Measurements from ENCODE around the gene PDE7B.

- TF ChIP-seq, protein P1, sequence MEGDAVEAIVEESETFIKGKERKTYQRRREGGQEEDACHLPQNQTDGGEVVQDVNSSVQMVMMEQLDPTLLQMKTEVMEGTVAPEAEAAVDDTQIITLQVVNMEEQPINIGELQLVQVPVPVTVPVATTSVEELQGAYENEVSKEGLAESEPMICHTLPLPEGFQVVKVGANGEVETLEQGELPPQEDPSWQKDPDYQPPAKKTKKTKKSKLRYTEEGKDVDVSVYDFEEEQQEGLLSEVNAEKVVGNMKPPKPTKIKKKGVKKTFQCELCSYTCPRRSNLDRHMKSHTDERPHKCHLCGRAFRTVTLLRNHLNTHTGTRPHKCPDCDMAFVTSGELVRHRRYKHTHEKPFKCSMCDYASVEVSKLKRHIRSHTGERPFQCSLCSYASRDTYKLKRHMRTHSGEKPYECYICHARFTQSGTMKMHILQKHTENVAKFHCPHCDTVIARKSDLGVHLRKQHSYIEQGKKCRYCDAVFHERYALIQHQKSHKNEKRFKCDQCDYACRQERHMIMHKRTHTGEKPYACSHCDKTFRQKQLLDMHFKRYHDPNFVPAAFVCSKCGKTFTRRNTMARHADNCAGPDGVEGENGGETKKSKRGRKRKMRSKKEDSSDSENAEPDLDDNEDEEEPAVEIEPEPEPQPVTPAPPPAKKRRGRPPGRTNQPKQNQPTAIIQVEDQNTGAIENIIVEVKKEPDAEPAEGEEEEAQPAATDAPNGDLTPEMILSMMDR (IDR thresholded peaks at IDR 0.05 in 8 of 11, conservative IDR thresholded peaks at IDR 0.05 in 3 of 11) = no peak
- TF ChIP-seq POLR2AphosphoS5 (IDR thresholded peaks at IDR 0.05) = no peak
- no peak for TF ChIP-seq POLR2A (IDR thresholded peaks at IDR 0.05)
These were observed 276.4 kb downstream of the PDE7B start for GRCh38 chr6:136127873-136128272.
